Common myeloid progenitor, CD34-positive (primary cell): ENCODE data around the gene ARL13A.
"Not testable (repeated sequence)": the region's sequence is repeated elsewhere in the genome, so short reads cannot be mapped to it uniquely, and the experiment has no call there.

Experiments used
- CTCF ChIA-PET: fragments of 350-600 bp; sonication (Branson Sonifier 250); formaldehyde crosslinking; loops from one replicate; lab custom pipeline; 2021; ENCODE audit warnings: antibody characterized with exemption; lab: Charles Lee
- POLR2A ChIA-PET: fragments of 350-600 bp; sonication (Branson Sonifier 250); formaldehyde crosslinking; loops from one replicate; lab custom pipeline; 2021; ENCODE audit warnings: antibody characterized with exemption; lab: Charles Lee
- DNase-seq, 3 donors: peaks; one replicate each; pipeline versions ENCODE4 v3.0.0 to v3.0.0-alpha.2; 2013
- H3K27ac ChIP-seq, 2 experiments: 1 replicate in 1 of 2; 2 replicates in 1 of 2; pipeline ENCODE4 v1.7.0; 2013; ENCODE audit warnings: inconsistent platforms in 2 of 2, low read length in 2 of 2, mild to moderate bottlenecking in 2 of 2, low read depth in 1 of 2, moderate library complexity in 1 of 2; ENCODE audit not compliant: severe bottlenecking in 2 of 2, insufficient read depth in 1 of 2, poor library complexity in 1 of 2
- H3K27me3 ChIP-seq, 5 experiments: replicated peaks in 2 of 5; 1 replicate in 3 of 5; 2 replicates in 2 of 5; pipeline versions ENCODE4 v1.6.1 to v1.7.0; 2013; ENCODE audit warnings: low read length in 4 of 5, mild to moderate bottlenecking in 2 of 5, moderate library complexity in 2 of 5, inconsistent platforms in 1 of 5; ENCODE audit not compliant: insufficient read depth in 5 of 5, control insufficient read depth in 4 of 5
- H3K36me3 ChIP-seq, 4 experiments: 1 replicate in 2 of 4; 2 replicates in 2 of 4; pipeline versions ENCODE4 v1.6.1 to v1.7.0; 2013; ENCODE audit warnings: low read length in 3 of 4, control low read depth in 1 of 4, mild to moderate bottlenecking in 1 of 4; ENCODE audit not compliant: control insufficient read depth in 4 of 4, insufficient read depth in 4 of 4
- H3K4me1 ChIP-seq, 4 experiments: 1 replicate in 3 of 4; 2 replicates in 1 of 4; pipeline versions ENCODE4 v1.6.1 to v1.7.1; 2013; ENCODE audit warnings: low read length in 3 of 4, mild to moderate bottlenecking in 3 of 4, control low read depth in 1 of 4, inconsistent platforms in 1 of 4, moderate library complexity in 1 of 4; ENCODE audit not compliant: control insufficient read depth in 4 of 4, insufficient read depth in 4 of 4; ENCODE audit errors: control extremely low read depth in 1 of 4
- H3K4me3 ChIP-seq, 7 experiments: 1 replicate in 4 of 7; 2 replicates in 3 of 7; pipeline versions ENCODE4 v1.5.1 to v1.7.0; 2013; ENCODE audit warnings: mild to moderate bottlenecking in 7 of 7, low read length in 6 of 7, moderate library complexity in 6 of 7, inconsistent platforms in 2 of 7, low read depth in 2 of 7, control low read depth in 1 of 7; ENCODE audit not compliant: insufficient read depth in 4 of 7, control insufficient read depth in 1 of 7; ENCODE audit errors: extremely low read depth in 1 of 7
- H3K9me3 ChIP-seq, 5 experiments: 1 replicate in 4 of 5; 2 replicates in 1 of 5; pipeline versions ENCODE4 v1.6.1 to v1.7.1; 2013; ENCODE audit warnings: low read length in 4 of 5, mild to moderate bottlenecking in 2 of 5, inconsistent platforms in 1 of 5, low read depth in 1 of 5, moderate library complexity in 1 of 5; ENCODE audit not compliant: control insufficient read depth in 4 of 5, insufficient read depth in 2 of 5; ENCODE audit errors: control extremely low read depth in 1 of 5
- WGBS: methylation state at CpG from one replicate; pipeline ENCODE4 v1.1.5; 2013; ENCODE audit not compliant: insufficient coverage; 5-methylcytosine and 5-hydroxymethylcytosine counted together

The ARL13A gene

GRCh38 chrX:100969936-100970335, 428 bp downstream of the ARL13A start:
- Histone ChIP-seq H3K4me1 (no peaks in the 10 kb centered on the region), H3K4me3 (no peak overlapping the region), H3K27me3 (no peaks in the 10 kb centered on the region), H3K36me3 (no peaks in the 10 kb centered on the region), H3K27ac (no peak overlapping the region), H3K9me3 (peaks cover 0 to 4% (median 0%) of the 10 kb centered on the region in 5 experiments)
- POLR2A ChIA-PET: interaction anchor here (0.5 kb wide), 1 partner anchor 1740 kb away, joined by 3 read pairs; no protein-coding TSS in a partner anchor
- CTCF ChIA-PET: no interaction called here
- no peak for DNase-seq
- 58% methylated on average over 1 of the region's 1 CpG for WGBS

DNA sequence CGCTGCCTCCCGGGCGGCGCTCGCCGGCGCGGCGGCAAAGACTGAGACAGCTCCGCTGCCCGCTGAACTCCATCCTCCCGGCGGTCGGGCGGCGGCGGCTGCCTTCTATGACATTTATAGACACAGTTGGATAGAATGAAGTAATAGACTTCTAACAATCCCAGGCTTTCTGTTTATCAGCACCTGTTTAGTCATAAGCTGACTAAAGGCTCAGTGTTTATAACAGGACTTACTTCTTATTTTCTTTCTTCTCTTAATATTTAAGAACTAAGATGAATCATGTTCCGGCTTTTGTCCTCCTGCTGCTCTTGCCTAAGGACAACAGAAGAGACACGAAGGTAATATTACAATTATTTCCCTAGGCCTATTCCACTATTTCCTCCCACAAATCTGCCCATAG, 3.9 kb downstream of the ARL13A start:
- 93% methylated on average over 8 of the region's 19 CpGs for WGBS
- Histone ChIP-seq H3K36me3 (no peaks in the 10 kb centered on the region), H3K9me3 (peaks cover 0 to 4% (median 0%) of the 10 kb centered on the region in 5 experiments), H3K4me3 (no peak overlapping the region), H3K4me1 (no peaks in the 10 kb centered on the region), H3K27me3 (no peaks in the 10 kb centered on the region), H3K27ac (no peak overlapping the region)
- no peak for DNase-seq
- CTCF ChIA-PET: no interaction called here
- POLR2A ChIA-PET: no interaction called here

DNA sequence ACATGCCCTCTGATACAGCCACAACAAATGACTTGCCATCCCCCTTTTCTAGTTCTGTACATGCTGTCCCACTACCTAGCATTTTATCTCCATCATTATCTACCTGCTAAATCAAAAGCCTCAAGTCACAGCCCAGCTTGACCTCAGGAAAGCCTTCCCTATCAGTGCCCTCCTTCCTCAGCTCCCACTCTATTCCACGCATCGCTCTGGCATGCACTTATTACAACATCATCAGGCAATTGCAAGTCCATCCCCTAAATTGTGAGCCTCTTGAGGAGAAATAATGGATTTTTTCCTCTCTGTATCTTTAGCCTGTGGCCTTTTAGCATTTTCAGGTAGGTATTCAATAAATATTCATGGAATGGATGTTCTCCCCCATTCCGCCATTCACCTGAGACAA, 5.7 kb downstream of the ARL13A start:
- Histone ChIP-seq H3K27me3 (no peaks in the 10 kb centered on the region), H3K4me1 (no peaks in the 10 kb centered on the region), H3K27ac (no peak overlapping the region), H3K36me3 (no peaks in the 10 kb centered on the region), H3K9me3 (peaks cover 0 to 4% (median 0%) of the 10 kb centered on the region in 5 experiments), H3K4me3 (no peak overlapping the region)
- WGBS: 100% methylated on average over 1 of the region's 3 CpGs
- CTCF ChIA-PET: no interaction called here
- no peak for DNase-seq
- POLR2A ChIA-PET: no interaction called here

DNA sequence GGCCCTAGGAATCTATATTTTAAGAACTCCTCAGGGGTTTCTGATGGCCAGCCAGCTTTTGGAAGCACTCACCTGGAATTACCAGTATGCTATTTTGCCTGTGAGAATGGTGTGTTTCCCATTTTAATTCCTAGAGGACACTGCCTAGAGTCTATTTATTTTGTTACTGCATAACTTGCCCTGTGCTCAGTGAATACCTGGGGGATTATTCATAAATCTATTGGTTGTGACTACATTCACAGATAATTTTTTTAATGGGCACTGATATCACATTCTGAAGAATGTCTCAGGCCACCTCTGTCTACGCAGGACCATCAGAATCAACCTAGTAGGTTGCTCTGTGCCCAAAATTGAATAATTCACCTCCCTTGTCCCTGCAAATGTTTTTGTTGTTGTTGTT, 6.7 kb downstream of the ARL13A start:
- DNase-seq: no peak
- no peak overlapping the region for H3K4me3 ChIP-seq
- no peaks in the 10 kb centered on the region for H3K4me1 ChIP-seq
- WGBS: 100% methylated on average over 1 of the region's 1 CpG
- H3K27ac ChIP-seq: no peak overlapping the region
- peaks cover 0 to 4% (median 0%) of the 10 kb centered on the region in 5 experiments for H3K9me3 ChIP-seq
- ChIA-PET CTCF (no interaction called here), POLR2A (interaction anchor here (0.6 kb wide), 1 partner anchor 74 kb away, joined by 4 read pairs; no protein-coding TSS in a partner anchor)
- no peaks in the 10 kb centered on the region for H3K27me3 ChIP-seq
- H3K36me3 ChIP-seq: no peaks in the 10 kb centered on the region

DNA sequence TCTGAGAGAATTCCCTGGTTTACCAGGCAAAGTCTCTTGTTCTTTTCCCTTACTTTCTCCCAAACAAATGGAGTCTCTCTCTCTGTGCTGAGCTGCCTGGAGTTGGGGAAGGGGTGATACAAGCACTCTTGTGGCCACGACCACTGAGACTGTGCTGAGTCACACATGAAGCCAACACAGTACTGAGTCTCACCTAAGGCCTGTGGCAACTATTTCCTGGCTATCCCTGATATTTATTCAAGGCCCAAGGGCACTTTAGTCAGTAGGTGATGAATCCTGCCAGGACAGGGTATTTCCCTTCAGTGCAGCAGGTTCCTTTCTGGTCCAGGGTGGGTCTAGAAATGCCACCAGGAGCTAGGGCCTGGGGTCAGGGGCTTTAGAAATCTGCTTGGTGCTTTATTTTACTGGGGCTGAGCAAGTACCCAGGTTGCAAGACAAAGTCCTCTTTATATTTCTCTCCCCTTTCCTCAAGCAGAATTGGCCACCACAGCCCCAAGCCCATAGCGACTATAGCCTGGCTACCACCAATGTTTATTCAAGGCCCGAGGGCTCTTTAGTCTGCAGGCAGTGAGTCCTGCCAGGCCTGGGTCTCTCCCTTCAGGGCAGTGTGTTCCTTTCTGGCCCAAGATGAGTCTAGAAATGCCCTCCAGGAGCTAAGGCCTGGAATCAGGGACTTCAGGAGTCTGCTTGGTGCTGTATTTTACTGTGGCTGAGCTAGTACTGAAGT, 10.5 kb downstream of the ARL13A start:
- Histone ChIP-seq H3K27me3 (no peaks in the 10 kb centered on the region), H3K36me3 (no peaks in the 10 kb centered on the region), H3K27ac (no peak overlapping the region), H3K4me3 (no peak overlapping the region), H3K4me1 (no peaks in the 10 kb centered on the region), H3K9me3 (peaks cover 0 to 3% (median 0%) of the 10 kb centered on the region in 5 experiments)
- ChIA-PET POLR2A (no interaction called here), CTCF (no interaction called here)
- 88% methylated on average over 3 of the region's 3 CpGs for WGBS
- no peak for DNase-seq

DNA sequence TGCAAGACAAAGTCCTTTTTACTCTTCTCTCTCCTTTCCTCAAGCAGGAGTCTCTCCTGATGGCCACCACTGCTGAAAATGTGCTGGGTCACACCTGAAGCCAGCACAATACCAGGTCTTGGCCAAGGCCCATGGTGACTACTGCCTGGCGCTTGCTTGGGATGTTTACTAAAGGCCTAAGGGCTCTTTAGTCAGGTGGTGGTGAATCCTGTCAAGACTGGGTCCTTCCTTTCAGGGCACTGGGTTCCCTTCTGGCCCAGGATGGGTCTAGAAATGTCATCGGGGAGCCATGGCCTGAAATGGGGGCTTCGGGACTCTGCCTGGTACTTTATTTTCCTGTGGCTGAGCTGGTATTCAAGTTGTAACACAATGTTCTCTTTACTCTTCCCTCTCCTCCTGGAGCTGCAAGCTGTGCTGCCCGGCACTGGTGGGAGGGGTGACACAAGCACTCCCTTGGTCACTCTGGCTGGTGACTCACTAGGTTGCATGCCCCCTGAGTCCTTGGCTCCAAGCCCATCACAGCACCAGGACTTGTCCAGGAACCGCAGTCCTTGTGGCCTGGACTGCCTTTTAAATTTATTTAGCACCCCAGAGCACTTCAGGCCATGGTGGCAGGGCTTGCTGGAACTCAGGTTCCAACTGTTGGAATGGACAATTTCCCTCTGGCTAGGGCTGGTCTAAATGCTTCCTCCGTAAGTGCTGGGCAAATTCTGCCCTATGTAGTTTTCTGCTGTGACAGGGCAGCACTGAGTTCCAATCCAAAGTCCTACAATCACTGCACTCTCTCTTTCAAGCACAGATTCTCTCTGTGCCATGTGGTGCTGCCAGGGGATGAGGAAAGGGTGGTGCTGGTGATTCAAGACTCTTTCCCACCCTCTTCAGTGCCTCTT, 11.3 kb downstream of the ARL13A start:
- H3K36me3 ChIP-seq: no peaks in the 10 kb centered on the region
- no peaks in the 10 kb centered on the region for H3K4me1 ChIP-seq
- no peak overlapping the region for H3K27ac ChIP-seq
- H3K9me3 ChIP-seq: peaks cover 0 to 3% (median 0%) of the 10 kb centered on the region in 5 experiments
- H3K27me3 ChIP-seq: no peaks in the 10 kb centered on the region
- DNase-seq: no peak
- ChIA-PET POLR2A (no interaction called here), CTCF (no interaction called here)
- H3K4me3 ChIP-seq: no peak overlapping the region
- 90% methylated on average over 5 of the region's 6 CpGs for WGBS

DNA sequence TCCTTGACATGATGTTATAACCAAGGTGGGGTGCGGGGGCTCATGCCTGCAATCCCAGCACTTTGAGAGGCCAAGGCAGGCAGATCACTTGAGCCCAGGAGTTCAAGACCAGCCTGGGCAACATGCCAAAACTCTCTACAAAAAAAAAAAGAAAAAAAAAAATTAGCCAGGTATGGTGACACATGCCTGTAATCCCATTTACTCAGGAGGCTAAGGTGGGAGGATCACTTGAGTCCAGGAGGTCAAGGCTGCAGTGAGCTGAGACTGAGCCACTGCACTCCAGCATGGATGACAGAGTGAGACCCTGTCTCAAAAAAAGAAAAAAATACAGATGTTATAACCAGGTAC, 12.0 kb downstream of the ARL13A start:
- CTCF ChIA-PET, H3K27me3 ChIP-seq, DNase-seq, H3K27ac ChIP-seq, H3K4me1 ChIP-seq, H3K4me3 ChIP-seq, H3K9me3 ChIP-seq, POLR2A ChIA-PET, H3K36me3 ChIP-seq: not testable (repeated sequence)
- WGBS: no CpG with 5 or more reads among the region's 1 CpG
